Esophagus muscularis mucosa (tissue), 4 donors: ENCODE data around the gene GPA33. TPM values are rescaled to one million over a fixed set of nuclear protein-coding genes. Genes with fewer than 3 reads are reported as not detected.

ENCODE experiments used
- DNase-seq: peaks from one replicate; pipeline ENCODE4 v3.0.0-alpha.2; 2017; ENCODE audit errors: extremely low spot score
- H3K27ac ChIP-seq, 4 donors: fragments of 200-600 bp; sonication (generic); replicated peaks in 1 of 4; 1 replicate in 3 of 4; 2 replicates in 1 of 4; pipeline ENCODE4 v1.5.1; 2016 to 2019; ENCODE audit warnings: mild to moderate bottlenecking in 1 of 4
- H3K27me3 ChIP-seq, 4 donors: fragments of 200-600 bp; sonication (generic); one replicate each; pipeline versions ENCODE4 v1.5.1 to v1.6.0; 2016 to 2019
- H3K36me3 ChIP-seq, 4 donors: fragments of 200-600 bp; sonication (generic); one replicate each; pipeline ENCODE4 v1.5.1; 2016 to 2019
- H3K4me1 ChIP-seq, 4 donors: fragments of 200-600 bp; sonication (generic); one replicate each; pipeline ENCODE4 v1.5.1; 2016 to 2019
- H3K4me3 ChIP-seq, 4 donors: fragments of 200-600 bp; sonication (generic); 1 replicate in 2 of 4; 2 replicates in 2 of 4; pipeline ENCODE4 v1.5.1; 2016 to 2019; ENCODE audit warnings: mild to moderate bottlenecking in 4 of 4, moderate library complexity in 1 of 4
- H3K9me3 ChIP-seq, 4 donors: fragments of 200-600 bp; sonication (generic); 1 replicate in 3 of 4; 2 replicates in 1 of 4; pipeline ENCODE4 v1.5.1; 2016 to 2019
- CTCF ChIP-seq, 3 experiments: fragments of 200-600 bp in 2 of 3; fragments of 450-650 bp in 1 of 3; sonication (generic) in 2 of 3; IDR thresholded peaks; one replicate each; pipeline ENCODE4 v1.5.1; 2017 to 2019; ENCODE audit warnings: antibody characterized with exemption in 3 of 3, mild to moderate bottlenecking in 2 of 3, moderate library complexity in 1 of 3
- EP300 ChIP-seq: sonication (generic); formaldehyde crosslinking; IDR thresholded peaks from one replicate; pipeline ENCODE4 v1.6.1; 2017; ENCODE audit warnings: antibody characterized with exemption
- POLR2A ChIP-seq: fragments of 450-650 bp; IDR thresholded peaks from one replicate; pipeline ENCODE4 v1.6.1; 2017; ENCODE audit warnings: antibody characterized with exemption, moderate library complexity, mild to moderate bottlenecking, low read depth
- POLR2AphosphoS5 ChIP-seq, 2 donors: sonication (generic); formaldehyde crosslinking; IDR thresholded peaks; one replicate each; pipeline ENCODE4 v1.6.1; 2017; ENCODE audit warnings: antibody characterized with exemption in 2 of 2
- WGBS: methylation state at CpG from one replicate; pipeline ENCODE4 v1.1.5; 2018; 5-methylcytosine and 5-hydroxymethylcytosine counted together
- intact Hi-C: fragments of 100-400 bp; cut with DNase I; formaldehyde crosslinking; loops from one replicate; pipeline ENCODE4 v1.15.1; 2023
- total RNA-seq, 4 donors: library from RNA; depleted of rRNA; stranded (reverse); fragments of >200 nt; gene quantifications; one replicate each; pipeline versions ENCODE4 v1.1.0 to v1.2.1, GENCODE V29; 2016

GPA33 gene
- under 1 TPM in 1 of 4 donors, not detected in 3; 0.57 TPM for total RNA-seq

GRCh38 chr1:167090314-167090942 lies at the start of gene GPA33:
TSS of gene GPA33 (minus strand) at chr1:167090377. CDS start at chr1:167090287, 90 bp downstream.
- TF ChIP-seq POLR2AphosphoS5 (IDR thresholded peaks at IDR 0.05) (no peak), EP300 (no peak), POLR2A (no peak), CTCF (IDR thresholded peaks at IDR 0.05) (no peak)
- DNase-seq = no peak
- intact Hi-C loops = no loop called here
- Histone ChIP-seq H3K27ac (no peak within 1 kb of the TSS), H3K9me3 (no peaks in the 10 kb centered on the region), H3K4me1 (peaks cover 0 to 13% (median 0%) of the 10 kb centered on the region in 4 donors), H3K36me3 (no peaks in the 10 kb centered on the region), H3K27me3 (no peaks in the 10 kb centered on the region), H3K4me3 (no peak within 1 kb of the TSS)
- WGBS = 83% methylated on average over 1 of the region's 1 CpG

GRCh38 chr1:167138703-167139102 lies 48.5 kb upstream of the GPA33 start:
- TF ChIP-seq EP300 = no peak
- TF ChIP-seq POLR2AphosphoS5 (IDR thresholded peaks at IDR 0.05) = no peak
- TF ChIP-seq POLR2A = no peak
- no peak for TF ChIP-seq CTCF (IDR thresholded peaks at IDR 0.05)
- intact Hi-C loops = no loop called here
- Histone ChIP-seq H3K9me3 (no peaks in the 10 kb centered on the region), H3K27me3 (no peaks in the 10 kb centered on the region), H3K27ac (no peak overlapping the region), H3K36me3 (no peaks in the 10 kb centered on the region), H3K4me1 (peaks cover 0 to 3% (median 1%) of the 10 kb centered on the region in 4 donors), H3K4me3 (no peak overlapping the region)
- DNase-seq = peak; percentile 60
- 93% methylated on average over 1 of the region's 1 CpG for WGBS

- intact Hi-C loops = no loop called here
- H3K27me3 ChIP-seq = no peaks in the 10 kb centered on the region
- WGBS = 86% methylated on average over 3 of the region's 3 CpGs
- DNase-seq = peak; percentile 42
- H3K27ac ChIP-seq = no peak overlapping the region
- H3K4me3 ChIP-seq = no peak overlapping the region
- no peaks in the 10 kb centered on the region for H3K36me3 ChIP-seq
- peaks cover 0 to 3% (median 1%) of the 10 kb centered on the region in 4 donors for H3K4me1 ChIP-seq
- H3K9me3 ChIP-seq = no peaks in the 10 kb centered on the region
- no peak for TF ChIP-seq CTCF (IDR thresholded peaks at IDR 0.05)
- TF ChIP-seq EP300 = no peak
- TF ChIP-seq POLR2A = no peak
- TF ChIP-seq POLR2AphosphoS5 (IDR thresholded peaks at IDR 0.05) = no peak
Measured at GRCh38 chr1:167137793-167138510, 47.8 kb upstream of the GPA33 start.

GRCh38 chr1:167137332-167137781 lies 47.2 kb upstream of the GPA33 start:
- Histone ChIP-seq H3K4me1 (peaks cover 0 to 3% (median 1%) of the 10 kb centered on the region in 4 donors), H3K4me3 (no peak overlapping the region), H3K27me3 (no peaks in the 10 kb centered on the region), H3K9me3 (no peaks in the 10 kb centered on the region), H3K27ac (no peak overlapping the region), H3K36me3 (no peaks in the 10 kb centered on the region)
- WGBS = 19% methylated on average over 6 of the region's 6 CpGs
- DNase-seq = peak; percentile 77
- intact Hi-C loops = no loop called here
- TF ChIP-seq EP300 (no peak), POLR2AphosphoS5 (IDR thresholded peaks at IDR 0.05) (no peak), CTCF (IDR thresholded peaks at IDR 0.05) (no peak), POLR2A (no peak)
